ENCODE measurements around the gene NNT.
A peak's percentile ranks its signal among the peaks of the same experiment; 100 is the strongest.

Gene NNT

GRCh38 chr5:43676083-43676840, 73.3 kb downstream of the NNT start:
- H3K27ac ChIP-seq (ENCODE audit: low read depth, low read length), result no peak overlapping the region
- peaks cover 8 to 27% (median 14%) of the 10 kb centered on the region in 5 donors for H3K36me3 ChIP-seq (ENCODE audit: control insufficient read depth in 5 of 5, insufficient read depth in 5 of 5, low read length in 5 of 5)
- no peaks in the 10 kb centered on the region for H3K9me3 ChIP-seq (ENCODE audit: control insufficient read depth in 5 of 5, low read length in 5 of 5)
- H3K4me1 ChIP-seq (ENCODE audit: control insufficient read depth in 5 of 5, insufficient read depth in 5 of 5, low read length in 5 of 5), result peaks cover 0 to 9% (median 4%) of the 10 kb centered on the region in 5 donors
- H3K27me3 ChIP-seq (ENCODE audit: control insufficient read depth in 5 of 5, insufficient read depth in 4 of 5, low read length in 5 of 5), result no peaks in the 10 kb centered on the region
- H3K9ac ChIP-seq (ENCODE audit: low read length in 5 of 5), result no peak overlapping the region
- H3K4me3 ChIP-seq (ENCODE audit: low read depth in 1 of 5, low read length in 5 of 5), result no peak overlapping the region

GRCh38 chr5:43677253-43677652, 74.3 kb downstream of the NNT start:
- no peak overlapping the region for H3K27ac ChIP-seq (ENCODE audit: low read depth, low read length)
- H3K4me1 ChIP-seq (ENCODE audit: control insufficient read depth in 5 of 5, insufficient read depth in 5 of 5, low read length in 5 of 5), result peaks cover 0 to 9% (median 4%) of the 10 kb centered on the region in 5 donors
- H3K36me3 ChIP-seq (ENCODE audit: control insufficient read depth in 5 of 5, insufficient read depth in 5 of 5, low read length in 5 of 5), result peaks cover 8 to 27% (median 14%) of the 10 kb centered on the region in 5 donors
- H3K4me3 ChIP-seq (ENCODE audit: low read depth in 1 of 5, low read length in 5 of 5), result no peak overlapping the region
- no peaks in the 10 kb centered on the region for H3K9me3 ChIP-seq (ENCODE audit: control insufficient read depth in 5 of 5, low read length in 5 of 5)
- H3K27me3 ChIP-seq (ENCODE audit: control insufficient read depth in 5 of 5, insufficient read depth in 4 of 5, low read length in 5 of 5), result no peaks in the 10 kb centered on the region
- H3K9ac ChIP-seq (ENCODE audit: low read length in 5 of 5), result peak overlapping the region in 1 of 5 donors; percentile 5

GRCh38 chr5:43679214-43679613, 76.2 kb downstream of the NNT start:
- H3K36me3 ChIP-seq (ENCODE audit: control insufficient read depth in 5 of 5, insufficient read depth in 5 of 5, low read length in 5 of 5), result peaks cover 5 to 25% (median 20%) of the 10 kb centered on the region in 5 donors
- H3K4me1 ChIP-seq (ENCODE audit: control insufficient read depth in 5 of 5, insufficient read depth in 5 of 5, low read length in 5 of 5), result peaks cover 0 to 10% (median 4%) of the 10 kb centered on the region in 5 donors
- H3K4me3 ChIP-seq (ENCODE audit: low read depth in 1 of 5, low read length in 5 of 5), result no peak overlapping the region
- no peaks in the 10 kb centered on the region for H3K9me3 ChIP-seq (ENCODE audit: control insufficient read depth in 5 of 5, low read length in 5 of 5)
- no peaks in the 10 kb centered on the region for H3K27me3 ChIP-seq (ENCODE audit: control insufficient read depth in 5 of 5, insufficient read depth in 4 of 5, low read length in 5 of 5)
- H3K9ac ChIP-seq (ENCODE audit: low read length in 5 of 5), result no peak overlapping the region
- no peak overlapping the region for H3K27ac ChIP-seq (ENCODE audit: low read depth, low read length)

- H3K27ac ChIP-seq (ENCODE audit: low read depth, low read length), result no peak overlapping the region
- H3K4me1 ChIP-seq (ENCODE audit: control insufficient read depth in 5 of 5, insufficient read depth in 5 of 5, low read length in 5 of 5), result peaks cover 0 to 12% (median 4%) of the 10 kb centered on the region in 5 donors
These were observed 77.3 kb downstream of the NNT start for GRCh38 chr5:43680286-43680685.

GRCh38 chr5:43683884-43684471, 81.0 kb downstream of the NNT start:
- no peak overlapping the region for H3K9ac ChIP-seq (ENCODE audit: low read length in 5 of 5)
- peak overlapping the region; percentile 80 for H3K27ac ChIP-seq (ENCODE audit: low read depth, low read length)
- peaks cover 0 to 16% (median 3%) of the 10 kb centered on the region in 5 donors for H3K36me3 ChIP-seq (ENCODE audit: control insufficient read depth in 5 of 5, insufficient read depth in 5 of 5, low read length in 5 of 5)

More at GRCh38 chr5:43680286-43680685, 77.3 kb downstream of the NNT start:
- Histone ChIP-seq H3K27me3 (ENCODE audit: control insufficient read depth in 5 of 5, insufficient read depth in 4 of 5, low read length in 5 of 5) (no peaks in the 10 kb centered on the region), H3K9ac (ENCODE audit: low read length in 5 of 5) (no peak overlapping the region), H3K36me3 (ENCODE audit: control insufficient read depth in 5 of 5, insufficient read depth in 5 of 5, low read length in 5 of 5) (peaks cover 5 to 24% (median 20%) of the 10 kb centered on the region in 5 donors), H3K4me3 (ENCODE audit: low read depth in 1 of 5, low read length in 5 of 5) (no peak overlapping the region), H3K9me3 (ENCODE audit: control insufficient read depth in 5 of 5, low read length in 5 of 5) (no peaks in the 10 kb centered on the region)

GRCh38 chr5:43685252-43685950, 82.4 kb downstream of the NNT start:
- peaks cover 0 to 14% (median 1%) of the 10 kb centered on the region in 5 donors for H3K36me3 ChIP-seq (ENCODE audit: control insufficient read depth in 5 of 5, insufficient read depth in 5 of 5, low read length in 5 of 5)
- no peaks in the 10 kb centered on the region for H3K9me3 ChIP-seq (ENCODE audit: control insufficient read depth in 5 of 5, low read length in 5 of 5)
- no peak overlapping the region for H3K4me3 ChIP-seq (ENCODE audit: low read depth in 1 of 5, low read length in 5 of 5)
- H3K27me3 ChIP-seq (ENCODE audit: control insufficient read depth in 5 of 5, insufficient read depth in 4 of 5, low read length in 5 of 5), result no peaks in the 10 kb centered on the region
- peaks cover 0 to 7% (median 0%) of the 10 kb centered on the region in 5 donors for H3K4me1 ChIP-seq (ENCODE audit: control insufficient read depth in 5 of 5, insufficient read depth in 5 of 5, low read length in 5 of 5)
- H3K27ac ChIP-seq (ENCODE audit: low read depth, low read length), result no peak overlapping the region
- no peak overlapping the region for H3K9ac ChIP-seq (ENCODE audit: low read length in 5 of 5)

More at GRCh38 chr5:43683884-43684471, 81.0 kb downstream of the NNT start:
- peaks cover 0 to 7% (median 0%) of the 10 kb centered on the region in 5 donors for H3K4me1 ChIP-seq (ENCODE audit: control insufficient read depth in 5 of 5, insufficient read depth in 5 of 5, low read length in 5 of 5)
- H3K4me3 ChIP-seq (ENCODE audit: low read depth in 1 of 5, low read length in 5 of 5), result no peak overlapping the region
- no peaks in the 10 kb centered on the region for H3K9me3 ChIP-seq (ENCODE audit: control insufficient read depth in 5 of 5, low read length in 5 of 5)
- no peaks in the 10 kb centered on the region for H3K27me3 ChIP-seq (ENCODE audit: control insufficient read depth in 5 of 5, insufficient read depth in 4 of 5, low read length in 5 of 5)

- H3K9me3 ChIP-seq (ENCODE audit: control insufficient read depth in 5 of 5, low read length in 5 of 5), result no peaks in the 10 kb centered on the region
- peaks cover 0 to 7% (median 0%) of the 10 kb centered on the region in 5 donors for H3K4me1 ChIP-seq (ENCODE audit: control insufficient read depth in 5 of 5, insufficient read depth in 5 of 5, low read length in 5 of 5)
- H3K27ac ChIP-seq (ENCODE audit: low read depth, low read length), result no peak overlapping the region
These were observed 84.3 kb downstream of the NNT start for GRCh38 chr5:43687275-43687674.

GRCh38 chr5:43691275-43691674, 88.3 kb downstream of the NNT start:
- Histone ChIP-seq H3K36me3 (ENCODE audit: control insufficient read depth in 5 of 5, insufficient read depth in 5 of 5, low read length in 5 of 5) (peaks cover 0 to 8% (median 1%) of the 10 kb centered on the region in 5 donors), H3K4me1 (ENCODE audit: control insufficient read depth in 5 of 5, insufficient read depth in 5 of 5, low read length in 5 of 5) (no peaks in the 10 kb centered on the region), H3K9ac (ENCODE audit: low read length in 5 of 5) (no peak overlapping the region), H3K9me3 (ENCODE audit: control insufficient read depth in 5 of 5, low read length in 5 of 5) (no peaks in the 10 kb centered on the region), H3K4me3 (ENCODE audit: low read depth in 1 of 5, low read length in 5 of 5) (no peak overlapping the region), H3K27ac (ENCODE audit: low read depth, low read length) (no peak overlapping the region), H3K27me3 (ENCODE audit: control insufficient read depth in 5 of 5, insufficient read depth in 4 of 5, low read length in 5 of 5) (no peaks in the 10 kb centered on the region)

More at GRCh38 chr5:43687275-43687674, 84.3 kb downstream of the NNT start:
- Histone ChIP-seq H3K4me3 (ENCODE audit: low read depth in 1 of 5, low read length in 5 of 5) (no peak overlapping the region), H3K9ac (ENCODE audit: low read length in 5 of 5) (no peak overlapping the region), H3K27me3 (ENCODE audit: control insufficient read depth in 5 of 5, insufficient read depth in 4 of 5, low read length in 5 of 5) (no peaks in the 10 kb centered on the region), H3K36me3 (ENCODE audit: control insufficient read depth in 5 of 5, insufficient read depth in 5 of 5, low read length in 5 of 5) (peaks cover 0 to 12% (median 0%) of the 10 kb centered on the region in 5 donors)

GRCh38 chr5:43691893-43692292, 88.9 kb downstream of the NNT start:
- Histone ChIP-seq H3K9me3 (ENCODE audit: control insufficient read depth in 5 of 5, low read length in 5 of 5) (no peaks in the 10 kb centered on the region), H3K27me3 (ENCODE audit: control insufficient read depth in 5 of 5, insufficient read depth in 4 of 5, low read length in 5 of 5) (no peaks in the 10 kb centered on the region), H3K36me3 (ENCODE audit: control insufficient read depth in 5 of 5, insufficient read depth in 5 of 5, low read length in 5 of 5) (peaks cover 0 to 12% (median 6%) of the 10 kb centered on the region in 5 donors), H3K4me1 (ENCODE audit: control insufficient read depth in 5 of 5, insufficient read depth in 5 of 5, low read length in 5 of 5) (no peaks in the 10 kb centered on the region), H3K27ac (ENCODE audit: low read depth, low read length) (no peak overlapping the region), H3K4me3 (ENCODE audit: low read depth in 1 of 5, low read length in 5 of 5) (no peak overlapping the region), H3K9ac (ENCODE audit: low read length in 5 of 5) (no peak overlapping the region)

GRCh38 chr5:43693411-43693810, 90.4 kb downstream of the NNT start:
- H3K4me1 ChIP-seq (ENCODE audit: control insufficient read depth in 5 of 5, insufficient read depth in 5 of 5, low read length in 5 of 5), result no peaks in the 10 kb centered on the region
- H3K4me3 ChIP-seq (ENCODE audit: low read depth in 1 of 5, low read length in 5 of 5), result no peak overlapping the region
- H3K9me3 ChIP-seq (ENCODE audit: control insufficient read depth in 5 of 5, low read length in 5 of 5), result no peaks in the 10 kb centered on the region
- no peaks in the 10 kb centered on the region for H3K27me3 ChIP-seq (ENCODE audit: control insufficient read depth in 5 of 5, insufficient read depth in 4 of 5, low read length in 5 of 5)
- H3K9ac ChIP-seq (ENCODE audit: low read length in 5 of 5), result no peak overlapping the region
- peaks cover 0 to 12% (median 6%) of the 10 kb centered on the region in 5 donors for H3K36me3 ChIP-seq (ENCODE audit: control insufficient read depth in 5 of 5, insufficient read depth in 5 of 5, low read length in 5 of 5)
- no peak overlapping the region for H3K27ac ChIP-seq (ENCODE audit: low read depth, low read length)

Data from subcutaneous abdominal adipose tissue (tissue), 5 donors.